Fibroblast of lung (primary cell): ENCODE data around the gene RIPK1. TPM values are rescaled to one million over a fixed set of nuclear protein-coding genes. Genes with fewer than 3 reads are reported as not detected.
"Not testable (repeated sequence)": the region's sequence is repeated elsewhere in the genome, so short reads cannot be mapped to it uniquely, and the experiment has no call there.

Experiments used
- DNase-seq, 2 donors: peaks; one replicate each; pipeline versions ENCODE4 v3.0.0 to v3.0.0-alpha.2; 2010; ENCODE audit warnings: low read depth in 2 of 2
- H2AFZ ChIP-seq: 2 replicates; pipeline ENCODE4 v1.5.1; 2012; ENCODE audit warnings: low read length, control low read depth, inconsistent platforms
- H3K27ac ChIP-seq: 2 replicates; pipeline ENCODE4 v1.5.1; 2011; ENCODE audit warnings: low read length, control low read depth; ENCODE audit not compliant: insufficient read depth
- H3K27me3 ChIP-seq: 2 replicates; pipeline ENCODE4 v1.5.1; 2011; ENCODE audit warnings: mild to moderate bottlenecking, low read length; ENCODE audit not compliant: control insufficient read depth, insufficient read depth
- H3K36me3 ChIP-seq: 2 replicates; pipeline ENCODE4 v1.5.1; 2011; ENCODE audit warnings: low read length; ENCODE audit not compliant: control insufficient read depth, insufficient read depth
- H3K4me1 ChIP-seq: 2 replicates; pipeline ENCODE4 v1.5.1; 2011; ENCODE audit warnings: low read length; ENCODE audit not compliant: control insufficient read depth, insufficient read depth; ENCODE audit errors: extremely low read depth
- H3K4me2 ChIP-seq: 2 replicates; pipeline ENCODE4 v1.5.1; 2011; ENCODE audit warnings: low read length, control low read depth; ENCODE audit not compliant: insufficient read depth; ENCODE audit errors: extremely low read depth
- H3K4me3 ChIP-seq, 4 experiments: fragments of 200-600 bp in 1 of 4; sonication (generic) in 1 of 4; replicated peaks in 1 of 4; 2 replicates each; pipeline ENCODE4 v1.5.1; 2011 to 2016; ENCODE audit warnings: low read length in 4 of 4, low read depth in 3 of 4, mild to moderate bottlenecking in 3 of 4, control low read depth in 2 of 4, inconsistent platforms in 1 of 4, mixed read lengths in 1 of 4; ENCODE audit not compliant: insufficient read depth in 1 of 4; ENCODE audit errors: control extremely low read depth in 1 of 4
- H3K79me2 ChIP-seq: 2 replicates; pipeline ENCODE4 v1.5.1; 2012; ENCODE audit warnings: mild to moderate bottlenecking, low read length, inconsistent platforms; ENCODE audit not compliant: control insufficient read depth, insufficient read depth
- H3K9ac ChIP-seq: 2 replicates; pipeline ENCODE4 v1.5.1; 2011; ENCODE audit warnings: mild to moderate bottlenecking, low read length, control low read depth; ENCODE audit not compliant: insufficient read depth
- H3K9me3 ChIP-seq: 2 replicates; pipeline ENCODE4 v1.5.1; 2012; ENCODE audit warnings: low read depth, low read length; ENCODE audit not compliant: control insufficient read depth, insufficient read depth
- H4K20me1 ChIP-seq: 2 replicates; pipeline ENCODE4 v1.5.1; 2011; ENCODE audit warnings: low read length; ENCODE audit not compliant: control insufficient read depth, insufficient read depth; ENCODE audit errors: extremely low read depth
- EZH2 ChIP-seq: IDR thresholded peaks from 2 replicates; pipeline ENCODE4 v1.5.1; 2012; ENCODE audit warnings: low read length, control low read depth, mild to moderate bottlenecking; ENCODE audit errors: missing control alignments
- polyA plus RNA-seq, 2 donors: library from polyadenylated mRNA; depleted of rRNA in 1 of 2; stranded (reverse) in 1 of 2; unstranded in 1 of 2; fragments of >200 nt; gene quantifications; 2 replicates each; pipeline ENCODE4 v1.2.1, GENCODE V29; 2011 to 2012; ENCODE audit warnings: missing spikeins in 1 of 2
- total RNA-seq: library from RNA; depleted of rRNA; stranded (reverse); fragments of >200 nt; gene quantifications from 2 replicates; pipeline ENCODE4 v1.2.1, GENCODE V29; 2014
- TF ChIP-seq, protein P1 (sequence below), 2 donors: IDR thresholded peaks in 1 of 2; conservative IDR thresholded peaks in 1 of 2; 1 replicate in 1 of 2; 2 replicates in 1 of 2; pipeline ENCODE4 v1.5.1; 2011 to 2012; ENCODE audit warnings: low read length in 2 of 2, control low read depth in 1 of 2, inconsistent platforms in 1 of 2, low read depth in 1 of 2, mild to moderate bottlenecking in 1 of 2

The RIPK1 gene
- total and polyA plus RNA-seq, 2 donors (not counting 1 experiment from before 2014, with no cell fraction given) = 22.1 to 29.3 TPM

DNA sequence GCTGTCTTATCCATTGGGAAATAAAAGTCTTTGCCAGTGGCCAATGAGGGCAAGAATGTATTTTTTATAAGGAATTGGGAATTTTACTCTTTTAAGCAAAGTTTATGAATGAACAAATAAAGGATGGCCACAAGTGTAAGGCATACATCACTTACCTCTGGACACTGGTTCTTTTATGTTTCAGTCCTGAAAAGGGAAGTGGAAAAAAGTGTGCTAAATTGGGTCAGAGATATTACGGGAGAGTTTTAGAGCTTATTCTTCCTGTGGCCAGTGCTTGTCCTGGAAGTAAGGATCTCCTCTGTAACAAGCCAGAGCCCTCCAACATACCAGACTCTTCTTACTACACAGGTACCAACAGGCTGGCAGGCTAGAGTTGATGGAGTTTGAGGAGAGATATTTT lies 22.5 kb upstream of the RIPK1 start:
- Histone ChIP-seq H2AFZ (no peak overlapping the region), H3K4me1 (no peaks in the 10 kb centered on the region), H3K4me3 (no peak overlapping the region), H3K9me3 (no peaks in the 10 kb centered on the region), H3K9ac (no peak overlapping the region), H3K36me3 (no peaks in the 10 kb centered on the region), H3K27ac (no peak overlapping the region), H3K4me2 (no peak overlapping the region), H3K79me2 (no peaks in the 10 kb centered on the region), H3K27me3 (peaks cover 2% of the 10 kb centered on the region), H4K20me1 (no peaks in the 10 kb centered on the region)
- TF ChIP-seq, protein P1, sequence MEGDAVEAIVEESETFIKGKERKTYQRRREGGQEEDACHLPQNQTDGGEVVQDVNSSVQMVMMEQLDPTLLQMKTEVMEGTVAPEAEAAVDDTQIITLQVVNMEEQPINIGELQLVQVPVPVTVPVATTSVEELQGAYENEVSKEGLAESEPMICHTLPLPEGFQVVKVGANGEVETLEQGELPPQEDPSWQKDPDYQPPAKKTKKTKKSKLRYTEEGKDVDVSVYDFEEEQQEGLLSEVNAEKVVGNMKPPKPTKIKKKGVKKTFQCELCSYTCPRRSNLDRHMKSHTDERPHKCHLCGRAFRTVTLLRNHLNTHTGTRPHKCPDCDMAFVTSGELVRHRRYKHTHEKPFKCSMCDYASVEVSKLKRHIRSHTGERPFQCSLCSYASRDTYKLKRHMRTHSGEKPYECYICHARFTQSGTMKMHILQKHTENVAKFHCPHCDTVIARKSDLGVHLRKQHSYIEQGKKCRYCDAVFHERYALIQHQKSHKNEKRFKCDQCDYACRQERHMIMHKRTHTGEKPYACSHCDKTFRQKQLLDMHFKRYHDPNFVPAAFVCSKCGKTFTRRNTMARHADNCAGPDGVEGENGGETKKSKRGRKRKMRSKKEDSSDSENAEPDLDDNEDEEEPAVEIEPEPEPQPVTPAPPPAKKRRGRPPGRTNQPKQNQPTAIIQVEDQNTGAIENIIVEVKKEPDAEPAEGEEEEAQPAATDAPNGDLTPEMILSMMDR (conservative IDR thresholded peaks at IDR 0.05 in 1 of 2, IDR thresholded peaks at IDR 0.05 in 1 of 2; ENCODE audit: low read depth in 1 of 2, low read length in 2 of 2) = no peak
- TF ChIP-seq EZH2 = no peak
- DNase-seq = no peak

GRCh38 chr6:3046295-3046694 lies 22.0 kb upstream of the RIPK1 start:
- Histone ChIP-seq H4K20me1 (no peaks in the 10 kb centered on the region), H3K9ac (no peak overlapping the region), H2AFZ (no peak overlapping the region), H3K4me1 (no peaks in the 10 kb centered on the region), H3K27me3 (peaks cover 2% of the 10 kb centered on the region), H3K79me2 (no peaks in the 10 kb centered on the region), H3K4me3 (no peak overlapping the region), H3K27ac (no peak overlapping the region), H3K36me3 (no peaks in the 10 kb centered on the region), H3K9me3 (no peaks in the 10 kb centered on the region), H3K4me2 (no peak overlapping the region)
- no peak for TF ChIP-seq EZH2
- TF ChIP-seq, protein P1 (conservative IDR thresholded peaks at IDR 0.05 in 1 of 2, IDR thresholded peaks at IDR 0.05 in 1 of 2; ENCODE audit: low read depth in 1 of 2, low read length in 2 of 2) = no peak
- peak in 1 of 2 donors; percentile 20 for DNase-seq

DNA sequence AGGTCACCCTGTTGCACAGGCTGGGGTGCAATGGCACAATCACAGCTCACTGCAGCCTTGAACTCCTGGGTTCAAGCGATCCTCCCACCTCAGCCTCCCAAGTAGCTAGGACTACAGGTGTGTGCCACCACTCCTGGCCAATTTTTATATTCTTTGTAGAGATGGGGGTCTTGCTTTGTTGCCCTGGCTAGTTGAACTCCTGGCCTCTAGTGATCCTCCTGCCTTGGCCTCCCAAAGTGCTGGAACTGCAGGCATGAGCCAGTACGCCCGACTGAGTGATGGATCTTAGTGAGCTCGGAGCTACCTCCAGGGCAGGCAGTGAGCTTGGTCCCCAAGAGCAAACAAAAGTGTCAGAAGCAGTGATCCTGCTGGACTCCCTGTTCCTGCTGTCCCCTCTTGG lies 20.3 kb upstream of the RIPK1 start:
- not testable (repeated sequence) for H3K27me3 ChIP-seq, H3K4me3 ChIP-seq, H3K4me2 ChIP-seq, H3K36me3 ChIP-seq, H3K9me3 ChIP-seq, H4K20me1 ChIP-seq, DNase-seq, H3K4me1 ChIP-seq, H3K79me2 ChIP-seq, H3K27ac ChIP-seq, H2AFZ ChIP-seq, H3K9ac ChIP-seq
